ENCODE measurements around the gene FMO5. TPM values are rescaled to one million over a fixed set of nuclear protein-coding genes. Genes with fewer than 3 reads are reported as not detected.
A peak's percentile ranks its signal among the peaks of the same experiment; 100 is the strongest.

Gene FMO5
- total and polyA plus RNA-seq, 10 of the 15 experiments (the other 5 are each of a cell fraction or from before 2014, with no cell fraction given) = 0.05 to 0.58 (median 0.19) TPM

- TF ChIP-seq ZNF274 (IDR thresholded peaks at IDR 0.05; ENCODE audit: insufficient read depth, insufficient read length) (no peak), CUX1 (IDR thresholded peaks at IDR 0.05; ENCODE audit: insufficient replicate concordance, low read depth, low read length) (no peak), KDM1A (IDR thresholded peaks at IDR 0.05; ENCODE audit: borderline replicate concordance) (no peak), CHD1 (IDR thresholded peaks at IDR 0.05; ENCODE audit: low read depth, low read length) (peak; percentile 88; the same call in 1 of the 2 replicates), STAT3 (IDR thresholded peaks at IDR 0.05; ENCODE audit: low read depth, low read length) (no peak)
These were observed 52.7 kb downstream of the FMO5 start, which contains the start of gene PRKAB2 (continued) for GRCh38 chr1:147172168-147173016.

Data from GM12878 (cell line).